Fibroblast of skin of left biceps (primary cell): Measurements from ENCODE around the gene P4HB.
A peak's percentile ranks its signal among the peaks of the same experiment; 100 is the strongest.

Experiments
- DNase-seq, 2 experiments: peaks; one replicate each; pipeline ENCODE4 v3.0.0-alpha.2; 2013; ENCODE audit warnings: low read depth in 2 of 2

The P4HB gene

DNA sequence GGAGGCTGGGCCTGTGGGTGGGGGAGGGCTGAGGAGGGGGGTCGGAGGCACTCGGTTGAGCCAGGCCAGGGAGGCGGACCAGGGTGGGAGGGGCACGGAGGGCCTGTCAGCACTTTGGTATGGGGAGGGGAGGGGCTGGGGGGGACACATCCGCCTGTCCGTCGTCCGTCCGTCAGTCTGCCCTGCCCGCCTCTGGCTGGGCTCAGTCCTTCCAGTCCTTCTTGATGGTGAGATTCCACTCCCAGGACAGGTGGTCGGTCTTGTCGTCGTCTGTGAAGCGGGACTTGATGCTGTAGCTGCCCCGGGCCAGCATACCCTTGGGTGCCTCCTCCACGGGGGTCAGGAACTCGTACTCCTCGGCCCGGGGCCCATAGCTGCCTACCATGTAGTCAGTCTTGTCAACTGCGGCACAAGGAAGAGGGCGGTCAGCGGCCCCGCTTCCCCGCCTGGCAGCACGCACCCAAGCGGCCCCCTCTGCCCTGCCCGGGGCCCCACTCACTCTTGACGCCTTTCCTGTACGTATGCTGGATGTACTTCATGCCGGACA is 8.4 kb upstream of the P4HB start:
- peak; percentile 61 to 63 for DNase-seq

DNA sequence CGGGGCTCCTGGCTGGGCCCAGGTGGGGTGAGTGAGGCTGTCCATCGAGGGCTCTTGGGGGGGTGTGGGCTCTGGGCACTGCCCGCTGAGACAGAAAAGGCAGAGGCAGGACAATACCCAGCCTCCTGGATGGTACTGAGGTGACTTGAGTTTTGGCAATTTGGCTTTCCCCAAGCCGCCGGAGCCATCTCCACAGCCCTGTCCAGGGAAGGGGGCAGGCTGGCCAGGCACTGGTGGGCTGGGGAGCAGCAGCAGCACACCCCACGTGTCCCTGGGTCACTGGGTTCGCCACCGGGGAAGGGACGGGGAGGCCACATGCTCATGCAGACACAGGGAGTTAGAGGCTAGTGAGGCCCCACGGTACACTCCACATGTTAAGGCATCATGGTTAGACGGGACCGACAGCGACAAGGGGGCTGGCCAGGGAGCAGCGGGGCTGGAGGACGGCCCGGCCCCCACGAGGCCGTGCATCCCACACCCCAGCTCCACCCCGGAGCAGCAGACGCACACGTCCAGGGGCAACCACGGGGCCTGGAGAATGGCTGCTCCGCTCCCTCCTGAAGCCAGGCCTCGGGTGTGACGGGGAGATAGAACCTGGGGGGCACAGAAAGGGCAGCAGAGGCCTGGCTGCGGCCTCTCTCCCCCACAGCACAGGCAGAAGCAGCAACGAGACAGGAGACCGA is 7.8 kb upstream of the P4HB start:
- no peak for DNase-seq

DNA sequence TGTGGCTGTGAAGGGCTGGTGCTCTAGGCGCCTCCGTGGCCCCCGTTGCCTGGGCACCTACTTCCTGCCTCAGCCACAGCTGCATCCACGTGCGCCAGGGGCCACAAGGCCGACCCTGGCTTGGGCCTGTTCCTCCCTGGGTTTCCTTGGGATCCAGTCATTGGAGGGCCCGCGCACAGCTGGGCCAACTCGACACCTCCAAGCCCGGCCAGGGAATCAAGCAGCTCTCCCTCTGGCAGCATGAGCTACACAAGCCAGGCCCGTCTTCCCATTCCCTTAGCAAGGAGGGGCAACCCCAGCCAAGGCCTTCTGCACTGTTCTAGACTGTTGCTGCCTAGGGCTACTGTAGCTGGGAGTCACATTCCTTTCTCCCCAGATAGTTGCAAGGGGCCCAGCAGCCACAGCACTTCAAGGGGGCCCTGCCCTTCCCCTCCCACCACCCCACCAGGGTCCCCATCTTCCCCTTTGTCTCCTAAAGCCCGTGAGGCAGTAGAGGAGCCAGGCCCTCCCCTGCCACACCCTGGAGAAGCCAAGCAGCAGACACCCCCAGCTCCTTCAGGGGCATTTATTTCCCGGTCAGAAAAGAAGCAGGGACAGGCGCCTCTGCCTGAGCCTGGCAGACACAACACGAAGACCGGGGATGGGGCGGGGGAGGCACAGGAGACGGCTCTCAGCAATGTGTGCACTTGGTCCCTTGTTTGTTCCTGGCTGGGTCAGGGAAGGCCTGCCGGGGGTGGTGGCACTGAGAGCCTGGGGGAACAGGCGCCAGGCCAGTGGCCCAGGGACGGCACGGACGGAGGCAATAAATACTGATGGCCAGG is 7.0 kb upstream of the P4HB start:
- no peak for DNase-seq

DNA sequence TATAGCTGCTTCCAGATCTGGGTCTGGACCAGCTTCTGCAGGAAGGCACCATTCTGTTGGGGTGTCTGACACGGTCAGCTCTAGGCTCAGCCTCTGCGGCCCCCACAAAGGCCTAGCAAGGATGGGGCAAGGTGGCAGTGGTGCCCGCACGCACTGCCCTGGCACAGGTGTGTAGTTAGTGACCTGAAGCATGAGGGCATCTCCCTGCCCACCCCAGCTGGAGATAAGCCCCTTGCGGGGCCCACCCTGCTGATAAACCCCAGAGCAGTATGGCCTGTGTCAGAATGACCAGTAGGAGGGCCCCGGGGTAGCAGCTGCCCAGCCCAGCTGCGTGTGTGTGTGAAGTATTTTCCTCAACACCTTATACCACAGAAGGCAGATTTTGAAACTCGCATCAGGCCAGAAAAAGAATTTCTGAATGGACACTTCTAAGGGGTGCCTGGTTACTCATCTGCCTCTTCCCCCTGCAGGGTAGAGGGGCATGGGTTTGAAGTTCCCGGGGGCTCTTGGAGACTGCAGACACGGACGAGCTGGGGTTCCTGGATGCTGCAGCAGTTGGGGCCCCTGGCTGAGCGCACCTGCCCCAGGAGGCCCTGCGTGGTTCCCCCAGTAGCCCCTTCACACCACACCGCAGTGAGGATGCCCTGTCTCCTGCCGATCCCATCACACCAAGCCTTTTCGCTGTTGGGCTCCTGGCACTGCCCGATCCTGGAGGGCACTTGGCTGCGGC is 6.3 kb upstream of the P4HB start:
- DNase-seq, result no peak

DNA sequence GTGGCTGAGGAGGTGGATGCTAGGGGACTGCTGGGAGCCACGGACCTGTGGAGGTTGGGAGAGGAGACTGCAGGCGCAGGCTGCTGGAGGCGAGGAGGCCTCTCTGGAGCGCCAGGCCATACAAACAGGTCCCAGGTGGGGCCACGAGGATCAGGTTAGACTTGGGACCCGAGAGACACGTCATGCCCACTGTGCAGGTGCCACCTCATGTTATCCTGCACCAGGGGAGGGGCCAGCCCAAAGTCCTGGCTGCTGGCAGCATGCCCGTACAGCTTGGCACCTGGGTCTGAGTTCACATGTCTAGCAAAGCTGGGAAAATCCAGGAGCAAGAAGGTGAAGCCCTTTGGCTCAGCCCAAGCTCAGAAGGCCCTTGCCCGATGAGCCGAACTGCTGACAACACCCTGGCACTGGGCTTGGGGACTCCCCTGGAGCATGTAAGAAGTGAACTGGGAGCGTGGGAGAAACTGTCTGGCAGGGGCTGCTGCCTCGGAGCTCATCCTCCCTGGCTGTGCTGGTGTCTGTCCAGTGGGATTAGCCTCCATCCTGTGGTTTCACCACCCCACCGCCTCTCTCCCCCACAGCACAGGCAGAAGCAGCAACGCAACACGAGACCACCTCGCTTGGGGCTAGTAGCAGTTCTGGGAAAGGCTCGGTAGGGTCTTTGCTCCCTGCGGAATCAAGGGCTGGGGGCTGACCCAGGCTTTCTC is 5.6 kb upstream of the P4HB start:
- DNase-seq, result no peak

DNA sequence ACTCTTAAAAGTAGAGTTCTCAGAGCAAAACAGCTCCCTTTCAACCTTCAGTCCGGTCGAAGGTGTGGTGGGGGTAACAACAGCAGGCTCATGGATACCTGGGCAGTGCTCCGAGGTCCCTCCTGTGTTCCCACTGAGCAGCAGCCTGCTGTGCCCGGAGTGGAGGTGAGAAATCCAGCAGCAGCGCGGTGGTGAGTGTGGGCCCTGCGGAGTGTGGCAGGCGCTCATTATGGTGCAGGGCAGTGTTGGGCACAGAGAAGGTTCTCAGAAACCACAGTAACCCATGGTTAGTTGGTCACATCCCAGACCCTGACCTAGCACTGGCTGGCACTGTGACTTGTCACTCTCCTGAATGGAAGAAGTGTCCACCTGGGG is 5.0 kb upstream of the P4HB start:
- DNase-seq, result no peak

DNA sequence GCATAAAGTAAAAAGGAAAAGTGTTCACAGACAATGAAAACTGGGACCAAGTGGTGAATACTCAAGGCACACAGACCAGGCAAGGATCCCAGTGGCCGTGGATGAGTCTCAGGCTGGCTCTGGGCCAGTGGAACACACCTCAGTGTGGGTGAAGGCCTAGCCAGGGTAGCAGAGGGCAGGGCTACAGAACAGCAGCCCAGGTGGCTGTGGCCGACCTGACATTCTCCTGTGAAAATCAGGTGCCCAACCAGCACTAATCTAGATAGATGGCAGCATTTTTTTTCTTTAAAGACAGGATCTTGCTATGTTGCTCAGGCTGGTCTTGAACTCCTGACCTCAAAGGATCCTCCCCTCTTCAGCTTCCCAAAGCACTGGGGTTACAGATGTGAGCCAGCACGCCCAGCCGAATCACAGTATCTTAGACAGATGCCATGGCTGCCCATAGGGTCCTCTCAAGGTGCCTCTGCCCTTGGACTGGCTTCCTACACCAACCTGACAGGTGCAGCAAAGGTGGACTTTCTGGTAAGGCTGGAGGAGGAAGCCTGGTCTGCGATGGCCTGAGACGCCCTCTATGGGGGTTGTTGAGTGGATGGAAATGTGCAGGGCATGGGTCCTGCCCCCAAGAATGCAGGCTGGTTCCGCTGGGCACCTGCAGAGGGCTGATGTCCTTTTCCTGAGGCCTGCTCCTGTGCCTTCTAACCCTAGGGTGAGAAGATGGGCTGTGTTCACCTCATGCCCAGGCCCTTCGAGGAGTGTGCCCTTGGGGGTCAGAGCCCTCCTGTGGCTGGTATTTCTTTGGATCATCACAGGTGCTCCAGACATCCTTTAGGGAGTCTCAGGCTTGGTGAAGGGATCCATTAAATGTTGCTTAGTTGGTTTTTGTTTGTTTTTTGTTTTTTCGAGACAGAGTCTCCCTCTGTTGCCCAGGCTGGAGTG is 3.8 kb upstream of the P4HB start:
- DNase-seq, result no peak

DNA sequence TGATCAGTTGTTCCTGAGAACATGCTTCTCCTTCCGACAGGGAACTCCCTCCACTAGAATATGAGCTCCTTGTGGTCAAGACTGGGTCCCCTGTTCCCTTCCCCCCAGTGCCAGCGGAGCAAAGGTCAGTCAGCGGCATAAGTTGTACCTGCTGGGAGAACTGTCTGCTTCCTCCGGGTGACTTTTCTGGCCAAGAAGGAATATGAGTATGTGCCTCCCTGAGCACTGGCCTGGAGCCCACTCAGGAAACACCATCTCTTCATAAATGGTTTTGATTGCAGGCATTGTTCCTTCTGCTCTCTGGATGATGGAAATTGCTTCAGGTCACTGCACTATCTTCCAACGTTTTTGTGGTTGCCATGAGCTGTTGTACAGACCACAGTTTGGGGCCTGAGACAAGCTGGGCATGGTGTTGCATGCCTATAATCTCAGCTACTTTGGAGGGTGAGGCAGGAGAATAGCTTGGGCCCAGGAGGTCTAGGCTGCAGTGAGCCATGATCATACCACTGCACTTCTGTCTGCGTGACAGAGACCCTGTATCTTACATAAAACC is 2.9 kb upstream of the P4HB start:
- DNase-seq, result no peak

DNA sequence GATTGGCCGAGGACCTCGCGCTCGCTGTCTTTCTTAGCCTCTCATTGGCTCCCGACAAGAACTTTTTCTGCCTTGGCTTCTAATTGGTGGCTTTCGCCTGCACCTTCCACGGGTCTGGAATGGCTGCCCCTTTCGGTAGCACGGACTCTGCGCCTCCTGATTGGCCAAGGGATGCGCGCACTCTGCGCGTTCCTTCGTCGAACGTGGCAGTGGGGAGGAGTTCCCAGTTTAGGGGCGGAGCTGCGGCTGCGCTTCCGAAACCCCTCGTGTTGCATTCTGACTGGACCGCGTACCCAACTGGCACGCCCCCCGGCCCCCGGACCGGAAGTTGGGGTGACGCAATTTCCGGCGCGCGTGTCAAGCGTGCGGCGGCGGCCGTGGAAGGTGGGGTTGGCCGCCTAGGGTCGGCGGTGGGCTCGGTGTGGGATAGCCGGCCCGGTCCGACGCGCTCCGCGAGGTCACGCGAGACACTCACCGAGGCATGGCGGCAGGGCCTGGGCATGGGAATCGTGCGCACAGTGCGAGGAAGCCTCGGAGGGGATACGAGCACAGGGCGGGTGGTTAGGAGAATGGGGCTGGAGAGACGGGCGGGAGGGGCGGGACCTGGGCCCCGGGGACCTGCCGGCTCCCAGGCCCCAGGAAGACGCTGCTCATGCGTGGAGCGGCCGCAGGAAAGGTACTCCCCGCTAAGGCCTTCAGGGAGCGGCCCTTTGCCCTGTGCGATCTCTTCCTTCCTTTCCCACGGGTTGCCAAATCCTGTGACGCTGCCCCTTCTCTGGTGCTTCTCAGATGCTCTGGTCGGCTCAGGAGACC is 627 bp upstream of the P4HB start:
- peak; percentile 100 for DNase-seq

DNA sequence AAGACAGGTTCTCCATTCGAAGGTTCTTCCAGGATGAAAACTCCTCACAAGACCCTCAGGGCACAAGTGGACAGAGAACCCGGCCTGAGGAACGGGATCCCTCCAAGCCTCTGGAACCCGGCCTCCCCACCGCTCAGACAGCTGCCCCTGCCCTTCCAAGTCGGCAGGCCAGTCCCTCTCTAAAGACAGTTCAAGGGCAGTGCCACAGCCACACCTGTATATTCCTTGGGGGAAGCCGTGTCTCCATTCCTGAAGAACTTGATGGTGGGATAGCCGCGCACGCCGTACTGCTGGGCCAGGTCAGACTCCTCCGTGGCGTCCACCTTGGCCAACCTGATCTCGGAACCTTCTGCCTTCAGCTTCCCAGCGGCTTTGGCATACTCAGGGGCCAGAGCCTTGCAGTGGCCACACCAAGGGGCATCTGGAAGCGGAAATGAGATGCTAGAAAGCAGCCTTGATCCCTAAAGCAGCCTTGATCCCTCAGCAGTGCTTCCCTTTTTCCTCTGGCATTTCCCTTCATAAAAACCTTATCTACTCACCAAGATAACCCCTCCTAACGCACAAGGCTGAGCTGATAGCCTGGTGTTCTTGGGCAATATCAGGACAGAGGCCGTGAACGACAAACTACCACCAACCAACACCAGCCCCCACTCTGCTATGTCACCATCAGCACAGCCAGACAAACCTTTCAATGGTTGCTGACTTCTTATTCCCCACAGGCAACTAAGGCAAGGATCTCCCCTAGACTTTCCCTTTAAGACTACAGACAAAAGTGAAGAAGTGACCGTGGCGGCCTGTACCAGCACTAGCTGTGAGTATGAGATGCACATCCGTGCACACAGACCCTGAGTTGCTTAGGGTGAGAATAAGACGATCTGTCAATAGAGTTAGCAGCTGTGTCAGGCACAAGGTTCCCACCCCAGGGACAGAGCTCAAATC is 1.1 kb downstream of the P4HB start:
- DNase-seq, result no peak

DNA sequence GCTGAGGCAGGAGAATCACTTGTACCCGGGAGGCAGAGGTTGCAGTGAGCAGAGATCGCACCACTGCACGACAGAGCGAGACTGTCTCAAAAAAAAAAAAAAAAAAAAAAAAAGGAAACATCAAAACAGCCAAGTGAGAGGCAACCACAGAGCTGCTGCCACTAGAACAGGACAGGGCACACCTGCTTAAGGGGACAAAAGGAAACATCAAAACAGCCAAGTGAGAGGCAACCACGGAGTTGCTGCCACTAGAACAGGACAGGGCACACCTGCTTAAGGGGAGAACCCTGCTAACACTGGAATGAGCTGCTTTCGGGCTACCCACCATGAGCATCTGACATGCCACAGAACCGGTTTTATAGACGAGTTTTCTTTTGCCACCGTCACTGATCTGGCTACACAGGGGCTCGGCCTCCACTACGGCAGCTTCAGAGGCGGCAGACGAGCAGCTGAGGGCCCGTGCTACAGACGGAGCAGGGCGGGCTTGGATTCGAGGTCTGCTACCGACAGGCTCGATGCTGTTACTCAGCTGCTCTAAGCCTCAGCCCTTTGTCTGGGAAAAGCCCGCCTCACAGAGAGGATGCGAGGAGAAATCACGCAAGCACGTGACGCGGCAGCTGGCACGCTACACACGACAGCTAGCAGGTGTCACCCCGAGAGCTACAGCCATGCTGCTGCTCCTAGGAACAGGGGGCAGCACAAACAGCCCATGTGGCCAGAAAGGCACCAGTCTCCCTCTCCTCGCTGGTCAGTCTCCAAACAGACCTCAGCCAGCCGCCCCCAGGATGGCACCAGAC is 2.0 kb downstream of the P4HB start:
- DNase-seq, result no peak

DNA sequence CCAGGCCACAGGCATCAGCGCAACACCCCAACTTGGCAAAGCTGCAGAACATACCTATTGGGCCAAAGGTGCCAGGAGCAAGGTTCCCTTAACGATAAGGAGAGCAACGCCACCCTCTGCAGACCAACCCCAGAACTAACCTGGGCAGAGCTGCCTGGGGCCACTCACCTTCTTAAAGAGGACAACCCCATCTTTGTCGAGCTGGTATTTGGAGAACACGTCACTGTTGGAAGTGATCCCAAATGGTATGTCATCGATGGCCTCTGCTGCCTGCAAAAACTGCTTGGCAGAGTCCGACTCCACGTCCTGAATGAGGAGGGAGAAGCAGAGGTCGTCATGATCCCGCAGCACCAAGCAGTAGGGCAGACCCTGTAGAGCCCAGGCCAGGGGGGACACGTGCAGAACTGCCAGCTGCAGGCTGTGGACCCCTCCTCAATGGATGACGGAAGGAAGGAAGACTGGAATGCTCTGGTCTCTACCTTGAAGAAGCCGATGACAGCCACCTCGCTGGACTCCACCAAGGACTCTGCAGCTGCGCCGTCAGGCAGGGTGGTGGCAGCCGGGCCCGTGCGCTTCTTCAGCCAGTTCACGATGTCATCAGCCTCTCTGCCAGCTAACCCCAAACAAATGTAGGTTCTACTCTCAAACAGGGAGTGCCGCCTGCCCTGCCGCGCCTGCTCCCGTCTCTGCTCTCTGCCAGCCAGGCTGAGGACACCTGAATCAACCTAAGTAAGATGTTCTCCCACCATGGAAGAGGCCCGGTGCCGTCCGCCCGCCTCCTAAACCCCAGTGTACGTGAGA is 5.2 kb downstream of the P4HB start:
- DNase-seq, result no peak

DNA sequence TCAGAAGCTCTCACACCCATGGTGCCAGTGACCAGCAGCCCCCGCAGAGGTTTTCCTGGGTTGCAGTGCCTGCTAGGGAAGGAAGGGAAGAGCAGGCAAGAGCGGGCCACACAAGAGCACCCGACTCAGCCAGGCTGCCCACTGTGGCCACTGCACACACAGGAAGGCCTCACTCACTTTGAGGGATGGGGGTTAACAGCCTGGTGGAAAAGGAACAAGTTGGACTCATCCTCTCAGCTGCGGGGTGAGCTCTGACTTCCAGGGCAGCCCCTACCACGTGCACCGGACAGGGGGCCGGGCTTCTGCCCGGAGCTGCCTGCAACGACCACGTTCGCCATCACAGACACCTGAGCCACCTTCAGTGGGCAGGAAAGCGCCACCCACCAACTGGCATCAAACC is 8.1 kb downstream of the P4HB start:
- DNase-seq, result no peak

DNA sequence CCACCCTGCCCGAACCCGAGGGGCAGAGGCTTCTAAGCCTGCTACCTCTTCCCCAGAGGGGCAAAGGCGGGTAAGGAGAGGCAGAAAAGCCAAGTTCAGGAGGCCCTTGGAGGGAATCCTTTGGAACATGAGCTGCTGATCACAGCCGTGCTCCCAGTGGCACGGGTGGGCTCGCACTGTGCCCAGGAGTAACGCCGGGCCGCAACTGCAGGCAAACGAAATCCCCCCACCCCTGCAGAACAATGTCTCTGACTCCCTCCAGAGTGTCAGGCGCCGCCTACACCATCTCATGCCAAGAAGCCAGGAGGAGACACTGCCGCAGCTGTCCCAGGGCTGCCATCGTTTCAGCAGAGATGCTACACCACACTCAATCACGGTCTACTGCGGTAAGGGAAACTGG is 8.9 kb downstream of the P4HB start:
- no peak for DNase-seq

DNA sequence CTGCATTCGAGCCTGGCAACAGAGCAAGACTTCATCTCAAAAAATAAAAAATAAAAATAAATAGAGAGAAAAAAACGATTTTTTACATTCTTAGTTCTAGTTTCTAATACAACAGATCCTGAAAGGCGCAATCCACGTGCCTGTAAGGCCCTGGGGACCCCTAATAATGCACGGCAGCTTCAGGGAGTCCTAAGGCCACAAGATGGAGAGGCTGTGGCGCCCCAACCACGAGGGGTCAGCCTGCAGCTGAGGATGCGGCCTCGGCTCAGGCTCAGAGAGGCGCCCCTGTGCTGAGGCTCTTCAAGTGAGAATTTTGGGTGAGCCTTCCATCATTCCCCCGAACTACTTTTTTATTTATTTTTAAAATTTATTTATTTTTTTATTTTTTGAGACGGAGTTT is 10.9 kb downstream of the P4HB start:
- DNase-seq, result no peak

DNA sequence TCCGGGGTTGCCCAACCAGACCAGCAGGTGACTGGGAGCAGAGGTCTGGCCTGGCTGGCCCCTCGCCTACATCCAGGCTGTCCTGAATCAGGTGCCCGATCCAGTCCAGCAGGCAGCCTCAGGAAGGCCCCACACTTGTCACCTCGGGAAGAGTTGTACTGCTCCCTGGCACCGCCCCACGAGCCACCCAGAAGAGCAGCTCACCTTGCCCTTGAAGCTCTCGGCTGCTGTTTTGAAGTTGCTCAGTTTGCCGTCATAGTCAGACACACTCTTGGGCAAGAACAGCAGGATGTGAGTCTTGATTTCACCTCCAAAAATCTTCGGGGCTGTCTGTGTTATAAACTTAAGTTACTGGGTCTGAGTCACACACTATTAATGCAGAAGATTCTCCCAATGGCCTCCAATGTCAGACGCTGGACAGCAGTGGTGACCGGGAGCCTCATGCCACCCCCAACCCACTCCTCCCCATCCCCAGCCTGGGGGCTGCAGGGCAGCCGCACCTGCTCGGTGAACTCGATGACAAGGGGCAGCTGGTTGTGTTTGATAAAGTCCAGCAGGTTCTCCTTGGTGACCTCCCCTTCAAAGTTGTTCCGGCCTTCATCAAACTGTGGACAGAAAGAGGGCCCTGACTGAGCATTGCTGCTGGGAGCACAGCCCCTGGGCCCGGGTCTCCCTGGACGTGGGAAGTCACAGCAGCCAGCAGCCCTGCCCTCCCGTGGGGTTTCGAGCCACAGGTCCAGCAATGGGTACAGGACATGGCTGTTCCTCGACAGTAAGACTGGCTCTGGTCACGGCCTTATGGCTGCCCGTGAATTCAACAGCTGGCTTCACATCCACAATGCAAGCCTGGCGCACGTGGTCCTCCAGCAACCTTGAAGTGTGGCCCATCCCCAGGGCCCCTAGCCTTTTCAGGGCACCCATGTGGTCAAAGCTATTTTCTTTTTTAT is 13.3 kb downstream of the P4HB start:
- no peak for DNase-seq
